Fibroblast of skin of right quadriceps (primary cell): ENCODE results near the gene TBC1D3D.
"Not testable (repeated sequence)": the region's sequence is repeated elsewhere in the genome, so short reads cannot be mapped to it uniquely, and the experiment has no call there.

Source experiments
- DNase-seq: peaks from one replicate; pipeline ENCODE4 v3.0.0-alpha.2; 2013

TBC1D3D gene

DNA sequence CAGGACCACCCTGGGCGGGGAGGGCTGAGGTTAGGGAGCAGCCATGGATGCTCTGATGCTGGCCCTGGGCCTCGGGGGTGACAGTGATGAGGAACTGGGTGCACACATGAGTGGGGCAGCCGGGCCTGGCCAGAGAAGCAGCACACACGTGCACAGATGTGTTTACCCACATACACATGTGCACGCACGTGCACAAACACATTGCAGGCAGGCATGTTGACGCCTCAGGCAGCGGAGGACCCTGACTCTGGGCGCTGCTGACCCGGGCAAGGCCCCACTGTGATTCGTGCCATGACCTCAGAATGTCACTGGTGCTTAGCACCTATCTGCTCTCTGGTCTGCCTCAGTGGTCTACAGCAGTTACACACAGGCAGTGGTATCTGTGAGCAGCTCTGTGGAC, at the start of gene TBC1D3D:
TSS of gene TBC1D3D (plus strand) at position 301 of the 400 bp plus-strand sequence. CDS start 1,585 bp downstream, outside the sequence.
- DNase-seq: not testable (repeated sequence)

DNA sequence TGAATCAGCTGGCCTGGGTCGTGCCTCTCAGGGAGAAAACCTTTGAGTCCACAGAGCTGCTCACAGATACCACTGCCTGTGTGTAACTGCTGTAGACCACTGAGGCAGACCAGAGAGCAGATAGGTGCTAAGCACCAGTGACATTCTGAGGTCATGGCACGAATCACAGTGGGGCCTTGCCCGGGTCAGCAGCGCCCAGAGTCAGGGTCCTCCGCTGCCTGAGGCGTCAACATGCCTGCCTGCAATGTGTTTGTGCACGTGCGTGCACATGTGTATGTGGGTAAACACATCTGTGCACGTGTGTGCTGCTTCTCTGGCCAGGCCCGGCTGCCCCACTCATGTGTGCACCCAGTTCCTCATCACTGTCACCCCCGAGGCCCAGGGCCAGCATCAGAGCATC, 14.8 kb upstream of the TBC1D3D start, which contains the start of gene TBC1D3L:
TSS of gene TBC1D3L (minus strand) at position 101 of the 400 bp plus-strand sequence. CDS start 1,540 bp downstream, outside the sequence.
- not testable (repeated sequence) for DNase-seq
